Kidney (tissue), 14 donors: ENCODE results near the gene GIPC2. TPM values are rescaled to one million over a fixed set of nuclear protein-coding genes. Genes with fewer than 3 reads are reported as not detected.

Source experiments
- DNase-seq, 5 donors: peaks; one replicate each; pipeline ENCODE4 v3.0.0-alpha.2; 2013 to 2020
- FAIRE-seq: peaks from 2 replicates; lab custom pipeline; 2012; peaks lifted over from hg19 to GRCh38; lab: Jason Lieb, UNC
- H3K27ac ChIP-seq, 2 donors: one replicate each; pipeline ENCODE4 v1.7.0; 2013; ENCODE audit warnings: low read depth in 2 of 2, low read length in 2 of 2, inconsistent platforms in 1 of 2
- H3K27me3 ChIP-seq: one replicate; pipeline ENCODE4 v1.7.1; 2013; ENCODE audit warnings: low read length, inconsistent platforms; ENCODE audit not compliant: control insufficient read depth, insufficient read depth
- H3K36me3 ChIP-seq, 3 donors: one replicate each; pipeline versions ENCODE4 v1.7.0 to v1.7.1; 2013; ENCODE audit warnings: low read length in 3 of 3, control low read depth in 1 of 3, inconsistent platforms in 1 of 3; ENCODE audit not compliant: insufficient read depth in 3 of 3, control insufficient read depth in 2 of 3
- H3K4me1 ChIP-seq, 3 donors: one replicate each; pipeline versions ENCODE4 v1.7.0 to v1.7.1; 2013; ENCODE audit warnings: low read length in 3 of 3, inconsistent platforms in 1 of 3, low read depth in 1 of 3; ENCODE audit not compliant: control insufficient read depth in 2 of 3, insufficient read depth in 2 of 3
- H3K4me3 ChIP-seq, 3 donors: one replicate each; pipeline versions ENCODE4 v1.7.0 to v1.8.1; 2013; ENCODE audit warnings: low read length in 3 of 3, control low read depth in 1 of 3, inconsistent platforms in 1 of 3
- H3K9ac ChIP-seq, 3 donors: one replicate each; pipeline versions ENCODE4 v1.7.0 to v1.7.1; 2013; ENCODE audit warnings: low read length in 3 of 3, control low read depth in 1 of 3, inconsistent platforms in 1 of 3
- H3K9me3 ChIP-seq, 3 donors: one replicate each; pipeline versions ENCODE4 v1.7.0 to v1.7.1; 2013; ENCODE audit warnings: low read length in 3 of 3, control low read depth in 1 of 3, inconsistent platforms in 1 of 3; ENCODE audit not compliant: control insufficient read depth in 2 of 3, insufficient read depth in 1 of 3
- CTCF ChIP-seq: IDR thresholded peaks from 3 replicates; pipeline ENCODE4 v1.5.1; 2012; ENCODE audit warnings: mild to moderate bottlenecking, moderate library complexity, borderline replicate concordance; ENCODE audit not compliant: insufficient read depth; ENCODE audit errors: extremely low read depth
- intact Hi-C: fragments of 100-400 bp; cut with DNase I; formaldehyde crosslinking; loops from one replicate; pipeline ENCODE4 v1.11.1; 2022
- polyA plus RNA-seq: library from polyadenylated mRNA; stranded (reverse); fragments of 350-450 nt; fragmentation: Illumina TruSeq; extraction: RNeasy Lipid Tissue Mini Kit (QIAGEN cat#74804); gene quantifications from one replicate; pipeline ENCODE4 v1.2.3, GENCODE V29; 2014; ENCODE audit warnings: low read depth, low replicate concordance; ENCODE audit not compliant: insufficient read depth
- total RNA-seq: library from RNA; stranded (reverse); fragmentation: NEBNext Ultra II Directional; extraction: Animal tissue kit (Norgen Biotek cat#: 25700); gene quantifications from one replicate; pipeline ENCODE4 v1.2.1, GENCODE V29; 2021
- donor health status: control.
- donor health status: control.
- donor health status: control.
- donor health status: control.
- donor health status: control.
- donor health status: DM: yes; HTN: yes; CAD: no.
- donor health status: Normal renal cell carcinoma (clear cell type).

GIPC2 gene
- total and polyA plus RNA-seq, 2 donors from 2014 or later = 10.7 to 20.3 TPM

DNA sequence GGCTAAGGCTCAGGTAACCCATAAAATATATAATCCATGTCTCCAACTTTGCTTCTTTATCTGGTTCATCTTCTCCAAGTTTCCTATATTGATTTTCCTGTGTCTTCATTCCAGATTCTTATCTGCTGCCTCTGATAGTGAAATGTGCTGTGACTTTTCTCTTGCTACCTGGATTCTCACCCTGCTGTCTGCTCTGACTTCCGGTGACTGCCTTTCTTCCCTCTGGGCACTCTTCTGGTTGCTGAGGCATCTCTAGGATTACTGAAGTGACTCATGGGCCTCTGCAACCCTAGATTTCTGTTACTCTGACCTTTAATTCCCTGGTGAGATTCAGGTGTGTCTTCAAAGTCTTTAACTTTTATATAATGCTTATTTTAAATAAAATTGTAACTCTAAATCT lies 46.9 kb downstream of the GIPC2 start:
- no peak overlapping the region for H3K4me3 ChIP-seq
- no peaks in the 10 kb centered on the region for H3K27me3 ChIP-seq
- intact Hi-C loops = no loop called here
- no peak overlapping the region for H3K9ac ChIP-seq
- DNase-seq (no peak), FAIRE-seq (no peak)
- no peak overlapping the region for H3K27ac ChIP-seq
- H3K9me3 ChIP-seq = no peaks in the 10 kb centered on the region
- no peak for TF ChIP-seq CTCF
- no peaks in the 10 kb centered on the region for H3K36me3 ChIP-seq
- H3K4me1 ChIP-seq = peaks cover 0 to 3% (median 0%) of the 10 kb centered on the region in 3 donors

DNA sequence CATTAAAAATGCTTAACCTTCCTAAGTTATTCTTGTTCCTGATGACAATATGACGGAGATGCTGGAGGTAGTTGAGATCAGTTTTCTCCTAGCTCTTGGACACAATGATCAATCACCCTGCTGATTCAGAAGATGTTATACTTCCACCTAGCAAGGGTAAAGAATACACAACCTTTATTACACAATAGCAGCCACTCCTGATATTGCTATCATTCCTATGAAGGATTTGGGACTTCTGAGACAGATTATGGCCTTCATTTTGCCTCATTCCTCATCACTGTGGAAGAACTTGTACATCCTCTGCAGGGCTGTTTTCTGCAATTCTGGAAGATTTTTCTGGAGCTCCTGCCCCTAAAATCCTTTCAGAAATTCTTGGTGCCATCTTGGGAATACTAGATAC lies 47.8 kb downstream of the GIPC2 start:
- Histone ChIP-seq H3K4me1 (no peaks in the 10 kb centered on the region), H3K36me3 (no peaks in the 10 kb centered on the region), H3K9me3 (no peaks in the 10 kb centered on the region), H3K27ac (no peak overlapping the region), H3K9ac (no peak overlapping the region), H3K4me3 (no peak overlapping the region), H3K27me3 (no peaks in the 10 kb centered on the region)
- TF ChIP-seq CTCF = no peak
- intact Hi-C loops = no loop called here
- DNase-seq (no peak), FAIRE-seq (no peak)

GRCh38 chr1:78094639-78095038 lies 48.9 kb downstream of the GIPC2 start:
- no peaks in the 10 kb centered on the region for H3K4me1 ChIP-seq
- intact Hi-C loops = no loop called here
- no peak overlapping the region for H3K4me3 ChIP-seq
- FAIRE-seq = no peak
- no peaks in the 10 kb centered on the region for H3K36me3 ChIP-seq
- H3K27me3 ChIP-seq = no peaks in the 10 kb centered on the region
- TF ChIP-seq CTCF = no peak
- H3K9me3 ChIP-seq = no peaks in the 10 kb centered on the region
- no peak overlapping the region for H3K27ac ChIP-seq
- no peak overlapping the region for H3K9ac ChIP-seq
- no peak for DNase-seq

GRCh38 chr1:78095593-78095992 lies 49.8 kb downstream of the GIPC2 start:
- no peak for TF ChIP-seq CTCF
- DNase-seq = no peak
- Histone ChIP-seq H3K36me3 (no peaks in the 10 kb centered on the region), H3K4me1 (no peaks in the 10 kb centered on the region), H3K4me3 (no peak overlapping the region), H3K9me3 (no peaks in the 10 kb centered on the region), H3K9ac (no peak overlapping the region), H3K27me3 (no peaks in the 10 kb centered on the region), H3K27ac (no peak overlapping the region)
- no peak for FAIRE-seq
- intact Hi-C loops = no loop called here
